Fibroblast of skin of scalp (primary cell): Measurements from ENCODE around the gene PTPRN2.
"Not testable (repeated sequence)": the region's sequence is repeated elsewhere in the genome, so short reads cannot be mapped to it uniquely, and the experiment has no call there.

Source experiments
- DNase-seq: peaks from one replicate; pipeline ENCODE4 v3.0.0-alpha.2; 2013

Gene PTPRN2

DNA sequence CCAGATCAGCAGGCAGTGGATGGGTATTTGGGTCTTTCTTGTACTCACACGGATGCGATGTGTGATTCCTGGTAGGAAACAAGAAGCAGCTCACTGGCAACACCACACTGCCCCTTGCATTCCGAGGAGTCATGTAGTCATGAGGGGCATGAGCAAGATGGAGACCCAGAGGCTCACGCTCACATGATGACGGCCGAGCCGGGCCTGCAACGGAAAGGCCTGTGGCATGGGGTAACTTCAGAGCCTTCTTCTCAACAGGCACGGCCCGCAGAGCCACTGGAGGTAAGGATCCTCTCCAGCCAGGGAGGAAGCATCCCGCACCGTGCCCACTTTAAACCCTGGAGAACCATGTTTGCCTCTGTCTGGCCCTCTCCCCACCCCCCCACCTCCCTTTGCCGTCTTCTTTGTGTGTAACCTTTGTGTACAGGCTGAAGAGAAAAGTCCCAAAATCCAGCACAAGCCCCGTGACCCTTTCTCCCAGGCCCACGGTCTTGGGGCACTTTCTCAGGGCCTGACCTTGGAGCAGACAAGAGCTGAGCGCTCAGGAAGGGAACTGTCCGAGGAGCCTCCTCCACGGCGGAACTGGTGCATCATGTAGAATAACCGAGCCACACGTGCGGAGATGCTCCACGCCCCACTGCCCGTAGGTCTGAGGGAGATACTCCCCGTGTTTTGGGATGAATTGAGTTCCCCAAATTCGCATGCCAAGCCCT is 734.4 kb downstream of the PTPRN2 start:
- DNase-seq: no peak

- DNase-seq: peak; percentile 24
Measured at GRCh38 chr7:157851501-157852067, 736.0 kb downstream of the PTPRN2 start.

DNA sequence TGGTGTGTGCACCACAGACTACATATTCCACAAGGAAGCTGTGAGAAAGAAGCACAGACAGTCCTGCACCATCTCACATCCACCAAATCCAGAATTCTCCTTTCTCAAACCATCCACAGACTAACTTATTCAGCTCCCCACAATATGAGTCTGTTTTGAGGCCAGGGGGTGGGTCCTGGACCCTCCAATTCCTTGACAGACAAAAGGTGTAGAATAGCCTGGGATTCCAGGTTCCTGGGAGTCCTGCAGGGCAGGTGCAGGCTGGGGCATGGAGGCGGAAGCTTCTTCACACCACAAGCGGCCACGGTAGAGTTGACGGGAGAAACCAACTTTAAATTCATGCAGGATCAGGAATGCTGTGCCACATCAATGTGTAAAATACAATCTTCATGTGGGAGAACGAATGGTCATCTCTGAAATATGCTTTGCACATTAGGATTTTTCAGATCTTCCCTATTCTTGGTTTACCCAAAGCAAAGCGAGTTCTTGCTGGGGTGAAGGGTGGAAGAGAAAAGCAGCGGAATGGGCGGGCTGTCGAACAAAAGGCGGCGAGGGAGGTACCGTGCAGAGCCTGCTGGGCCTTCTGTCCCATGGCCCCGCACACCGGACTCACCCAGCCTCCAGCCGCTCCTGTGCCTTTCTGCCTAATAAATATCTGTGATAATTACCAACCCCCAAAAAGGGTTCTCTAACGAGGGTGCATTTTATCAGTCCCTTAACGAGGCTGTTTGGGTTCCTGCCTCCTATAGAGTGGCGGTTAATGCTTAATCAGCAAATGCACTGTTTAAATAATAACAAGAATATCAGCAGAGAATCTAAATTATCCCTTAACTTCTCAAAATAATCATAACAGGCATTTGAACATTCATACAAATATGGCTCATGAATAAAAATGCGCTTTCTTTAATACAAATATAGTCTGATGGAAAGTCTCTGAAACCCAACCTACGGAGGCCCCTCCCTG is 736.9 kb downstream of the PTPRN2 start:
- DNase-seq: no peak

- no peak for DNase-seq
Measured at GRCh38 chr7:157849726-157850125, 737.9 kb downstream of the PTPRN2 start.

DNA sequence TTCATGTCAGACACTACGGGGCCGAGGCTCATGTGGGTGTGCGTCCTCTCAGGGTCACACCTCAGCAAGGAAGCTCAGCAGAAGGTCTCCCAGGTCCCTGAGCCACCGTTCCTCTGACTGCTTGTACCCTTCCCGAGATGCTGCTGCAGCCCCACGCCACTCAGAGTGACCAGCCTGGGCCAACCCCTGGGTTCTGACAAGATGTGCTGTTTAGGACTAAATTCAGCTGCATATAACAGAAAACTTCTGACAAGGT is 738.4 kb downstream of the PTPRN2 start:
- no peak for DNase-seq

- no peak for DNase-seq
Measured at GRCh38 chr7:157848508-157849340, 738.9 kb downstream of the PTPRN2 start.

GRCh38 chr7:157847756-157848487 is 739.7 kb downstream of the PTPRN2 start:
- DNase-seq: not testable (repeated sequence)

- DNase-seq: not testable (repeated sequence)
Measured at GRCh38 chr7:157846746-157847145, 740.9 kb downstream of the PTPRN2 start.

DNA sequence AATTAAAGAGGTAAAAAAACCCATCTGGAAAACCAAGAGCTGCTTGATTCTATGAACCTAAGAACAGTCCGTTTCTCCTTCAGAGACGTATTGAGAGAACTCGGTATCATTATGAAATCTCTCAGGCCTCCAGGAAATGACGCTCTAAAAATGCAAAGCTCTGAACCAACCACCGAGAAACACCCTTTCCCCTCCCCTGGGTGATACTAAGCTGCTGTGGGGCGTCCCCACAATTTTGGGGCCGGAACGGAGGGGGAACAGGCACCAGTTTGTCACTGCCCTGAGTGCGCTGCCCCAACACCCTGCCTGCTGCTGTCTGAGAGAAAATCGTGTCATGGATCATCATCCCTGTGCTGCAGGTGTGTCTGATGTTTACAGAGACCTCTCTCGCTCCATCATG is 741.4 kb downstream of the PTPRN2 start:
- DNase-seq: no peak

GRCh38 chr7:157845203-157845835 is 742.3 kb downstream of the PTPRN2 start:
- no peak for DNase-seq

- no peak for DNase-seq
Measured at GRCh38 chr7:157844611-157845010, 743.0 kb downstream of the PTPRN2 start.

GRCh38 chr7:157844141-157844540 is 743.5 kb downstream of the PTPRN2 start:
- no peak for DNase-seq

DNA sequence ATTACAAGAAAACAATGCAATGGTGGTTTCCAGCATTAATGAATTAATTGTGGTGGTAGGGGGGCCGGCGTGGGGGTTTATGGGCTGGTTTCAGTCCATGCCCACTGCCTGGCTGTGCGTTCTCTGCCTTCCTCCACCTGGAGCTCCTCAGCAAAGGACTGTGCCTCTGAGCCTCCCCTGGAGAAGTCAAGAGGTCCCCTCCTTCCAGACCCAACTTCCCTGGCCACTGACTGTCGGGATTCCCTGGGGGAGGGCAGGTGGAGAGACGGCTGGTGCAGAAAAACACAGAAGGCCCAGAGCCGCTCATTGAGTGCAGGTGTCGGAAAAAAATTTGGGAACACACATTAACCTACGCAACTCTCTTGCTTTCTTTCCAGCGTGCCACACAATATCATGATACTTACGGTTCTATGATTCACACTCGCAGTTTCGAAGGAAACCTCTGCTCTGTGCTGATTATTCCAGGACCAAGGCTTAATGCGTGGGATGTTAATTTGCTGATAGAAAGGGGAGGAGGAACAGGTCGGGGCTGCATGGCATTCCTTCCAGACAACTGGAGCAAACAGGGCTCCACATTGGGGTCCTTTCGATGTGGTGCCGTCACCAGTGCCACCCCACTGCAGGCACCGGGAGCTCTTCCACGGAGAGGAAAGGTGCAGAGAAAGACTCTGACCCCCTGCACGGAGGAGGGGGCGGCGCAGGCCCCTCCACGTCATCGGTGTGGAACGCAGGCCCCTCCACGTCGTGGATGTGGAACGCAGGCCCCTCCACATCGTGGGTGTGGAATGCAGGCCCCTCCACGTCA is 744.1 kb downstream of the PTPRN2 start:
- DNase-seq: no peak

DNA sequence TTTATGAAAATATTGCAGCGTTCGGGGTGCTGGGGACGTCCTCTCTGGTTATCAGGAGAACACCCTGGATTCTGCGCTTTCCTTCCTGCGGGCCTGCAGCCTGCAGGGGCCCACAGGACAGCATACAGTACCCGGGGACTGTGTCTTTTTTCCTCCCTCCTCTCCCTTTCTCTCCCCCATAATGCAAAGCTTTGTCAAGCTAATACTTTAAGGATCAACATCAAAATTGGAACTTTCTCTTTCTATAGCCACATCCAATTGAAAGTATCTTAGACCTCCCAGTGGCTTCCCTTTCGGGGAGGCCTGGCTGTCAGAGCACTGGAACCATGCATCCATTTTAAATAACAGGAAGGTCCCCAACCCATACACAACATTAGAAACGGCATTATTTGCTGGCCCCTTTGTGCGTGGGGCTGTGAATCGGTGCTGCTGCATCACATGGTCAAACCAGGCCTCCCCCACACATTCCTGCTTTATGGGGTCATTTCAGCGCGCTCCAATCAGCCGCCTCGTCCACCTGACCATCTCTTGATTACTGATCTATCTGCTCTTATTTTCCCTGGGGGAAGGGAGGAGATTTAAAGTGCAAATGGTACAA is 745.8 kb downstream of the PTPRN2 start:
- no peak for DNase-seq

DNA sequence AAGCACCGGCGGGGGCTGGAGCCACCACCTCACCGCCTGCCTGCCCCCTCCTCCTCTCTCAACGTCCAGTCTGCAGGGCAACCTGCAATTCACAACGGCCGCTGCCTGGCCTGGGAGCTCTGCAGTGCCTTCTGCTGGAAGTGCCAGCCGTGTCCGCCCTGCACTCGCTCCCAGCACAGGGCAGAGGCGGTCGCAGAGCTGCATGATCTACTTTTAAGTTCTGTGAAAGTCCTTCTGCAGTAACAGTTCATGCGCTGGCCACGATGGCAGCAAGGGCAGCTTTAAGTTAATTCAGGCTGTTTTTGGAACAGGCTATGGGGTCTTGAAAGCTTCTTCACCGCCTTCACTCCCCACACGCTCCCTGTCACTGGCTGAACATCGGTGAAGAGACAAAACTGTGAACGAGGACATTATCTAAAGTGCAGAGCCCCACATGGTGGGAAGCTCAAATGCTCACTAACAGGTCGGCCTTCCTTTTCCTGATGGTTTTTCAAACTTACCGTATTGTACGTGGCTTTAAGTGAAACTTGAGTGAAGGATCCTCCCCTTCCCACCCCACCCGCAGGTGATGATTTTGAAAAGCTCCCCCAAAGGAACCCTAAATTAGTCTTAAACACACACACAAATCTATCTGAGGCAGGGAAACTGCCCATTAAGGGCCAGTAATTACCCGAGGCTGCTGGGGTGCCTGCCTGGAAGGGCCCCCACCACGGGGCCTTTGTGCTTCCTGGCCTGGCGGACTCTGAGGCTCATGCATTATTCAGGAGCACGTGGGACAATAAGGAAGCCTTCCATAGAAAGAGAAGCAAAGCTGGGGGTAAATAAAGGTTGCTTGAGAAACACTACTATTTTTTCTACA is 746.5 kb downstream of the PTPRN2 start:
- DNase-seq: no peak

GRCh38 chr7:157840174-157840913 is 747.3 kb downstream of the PTPRN2 start:
- no peak for DNase-seq

GRCh38 chr7:157839672-157840167 is 747.9 kb downstream of the PTPRN2 start:
- no peak for DNase-seq

GRCh38 chr7:157839226-157839625 is 748.4 kb downstream of the PTPRN2 start:
- DNase-seq: no peak
